HG03280 (cell line): ENCODE data around the gene TNFRSF25.
"Not testable (repeated sequence)": the region's sequence is repeated elsewhere in the genome, so short reads cannot be mapped to it uniquely, and the experiment has no call there.

Experiments
- ATAC-seq: cut with Tn5 transposase; IDR thresholded peaks from one replicate; pipeline ENCODE4 v1.9.1; 2021; ENCODE audit warnings: mild to moderate bottlenecking, moderate library complexity; ENCODE audit not compliant: unreplicated experiment

TNFRSF25 gene

GRCh38 chr1:6470132-6471085 lies 4.4 kb upstream of the TNFRSF25 start:
- no peak for ATAC-seq

- ATAC-seq: no peak
Observed at GRCh38 chr1:6468729-6469461, 2.9 kb upstream of the TNFRSF25 start.

- ATAC-seq: no peak
Observed at GRCh38 chr1:6467744-6468688, 2.0 kb upstream of the TNFRSF25 start.

DNA sequence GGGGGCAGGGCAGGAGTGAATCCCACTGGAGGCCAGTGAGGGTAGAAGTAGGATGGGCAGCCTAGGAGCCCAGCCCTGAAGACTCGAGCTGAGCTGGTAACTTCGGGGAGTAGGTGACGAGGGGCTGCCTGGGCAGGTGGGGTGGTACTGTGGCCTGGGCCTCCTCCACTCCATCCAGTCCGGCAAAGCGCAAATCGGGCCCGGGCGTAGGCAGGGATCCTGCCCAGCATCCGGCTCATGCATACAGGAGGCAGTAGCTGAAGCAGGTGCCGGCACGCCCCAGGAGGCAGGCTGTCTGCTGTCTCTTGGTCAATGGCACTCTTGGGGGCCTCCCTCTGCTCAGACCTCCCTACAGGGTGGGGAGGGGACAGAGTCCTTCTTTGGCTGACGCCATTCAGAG lies 1.3 kb upstream of the TNFRSF25 start:
- ATAC-seq: no peak

DNA sequence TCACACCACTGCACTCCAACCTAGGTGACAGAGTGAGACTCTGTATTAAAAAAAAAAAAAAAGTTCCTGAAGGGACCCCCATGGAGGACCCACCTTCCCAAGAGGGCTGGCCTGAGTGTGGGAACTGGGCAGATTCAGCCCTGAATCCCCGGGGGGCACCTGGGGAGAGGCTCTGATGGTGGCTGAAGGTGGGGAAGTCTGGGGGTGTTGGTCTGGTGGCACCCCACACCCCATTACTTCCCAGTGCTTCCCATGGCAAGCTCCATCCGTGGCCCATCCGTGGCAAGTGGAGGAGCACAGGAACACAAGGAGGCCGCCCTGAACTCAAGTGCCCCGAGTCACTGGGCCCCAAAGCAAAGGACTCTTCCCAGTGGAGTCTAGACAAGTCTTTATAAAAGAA lies 778 bp upstream of the TNFRSF25 start:
- no peak for ATAC-seq

GRCh38 chr1:6465461-6466005 lies 440 bp downstream of the TNFRSF25 start:
- no peak for ATAC-seq

- no peak for ATAC-seq
Observed at GRCh38 chr1:6464915-6465314, 1.1 kb downstream of the TNFRSF25 start.

DNA sequence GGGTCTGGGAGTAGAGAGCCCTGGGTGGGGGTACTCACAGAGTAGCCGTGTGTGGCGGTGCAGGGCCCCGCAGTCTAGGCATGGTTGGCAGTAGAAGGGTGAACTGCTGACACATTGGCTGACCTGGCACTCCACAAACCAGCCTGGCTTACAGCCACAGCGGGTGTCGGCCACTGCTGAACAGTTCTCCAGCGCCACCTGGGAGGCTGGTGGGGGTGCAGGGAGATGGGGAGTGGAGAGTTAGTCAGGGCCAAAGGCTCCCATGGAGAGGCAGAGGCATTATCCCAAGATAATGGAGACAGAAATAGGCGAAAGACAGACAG lies 1.5 kb downstream of the TNFRSF25 start:
- ATAC-seq: no peak

GRCh38 chr1:6463120-6463412 lies 2.9 kb downstream of the TNFRSF25 start:
- ATAC-seq: no peak

GRCh38 chr1:6462412-6463119 lies 3.4 kb downstream of the TNFRSF25 start:
- no peak for ATAC-seq

DNA sequence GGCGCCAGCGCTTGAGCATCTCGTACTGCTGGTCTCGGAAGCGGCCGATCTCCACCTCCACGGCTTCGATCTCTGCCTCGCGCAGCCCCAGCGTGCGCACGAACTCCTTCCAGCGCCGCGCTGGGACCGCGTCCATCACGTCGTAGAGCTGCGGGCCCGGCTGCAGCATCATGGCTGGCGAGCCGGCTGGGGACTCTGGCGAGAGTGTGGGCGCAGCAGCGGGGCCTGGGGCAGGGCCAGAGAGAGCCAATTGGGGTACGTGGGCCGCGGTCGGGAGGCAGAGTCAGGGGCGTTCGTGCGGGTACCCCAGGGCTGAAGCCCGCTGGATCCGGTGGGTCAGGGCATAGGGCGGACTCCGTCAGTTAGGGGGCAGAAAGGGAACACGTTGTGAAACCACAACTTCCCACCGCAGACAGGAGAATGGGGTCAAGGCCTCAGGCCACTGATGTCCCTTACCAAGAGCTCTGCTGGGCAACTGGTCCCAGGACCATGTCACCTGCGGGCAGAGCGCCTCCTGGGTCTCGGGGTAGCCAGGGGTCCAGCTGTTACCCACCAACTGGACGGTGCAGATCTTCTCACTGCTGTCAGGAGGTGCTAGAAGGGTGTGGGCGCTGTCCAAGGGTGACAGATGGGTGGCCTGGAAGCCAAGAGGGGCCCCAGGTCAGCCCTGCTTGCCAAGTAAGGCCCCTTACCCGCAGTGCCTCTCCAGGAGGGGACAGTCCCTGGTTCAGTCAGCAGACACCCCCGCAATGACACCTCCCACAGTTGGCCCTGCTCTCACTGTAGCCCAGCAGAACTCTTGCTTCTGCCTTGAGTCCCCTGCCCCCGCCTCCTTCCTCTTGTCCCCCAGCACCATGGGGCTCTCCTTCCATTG lies 4.2 kb downstream of the TNFRSF25 start:
- no peak for ATAC-seq

DNA sequence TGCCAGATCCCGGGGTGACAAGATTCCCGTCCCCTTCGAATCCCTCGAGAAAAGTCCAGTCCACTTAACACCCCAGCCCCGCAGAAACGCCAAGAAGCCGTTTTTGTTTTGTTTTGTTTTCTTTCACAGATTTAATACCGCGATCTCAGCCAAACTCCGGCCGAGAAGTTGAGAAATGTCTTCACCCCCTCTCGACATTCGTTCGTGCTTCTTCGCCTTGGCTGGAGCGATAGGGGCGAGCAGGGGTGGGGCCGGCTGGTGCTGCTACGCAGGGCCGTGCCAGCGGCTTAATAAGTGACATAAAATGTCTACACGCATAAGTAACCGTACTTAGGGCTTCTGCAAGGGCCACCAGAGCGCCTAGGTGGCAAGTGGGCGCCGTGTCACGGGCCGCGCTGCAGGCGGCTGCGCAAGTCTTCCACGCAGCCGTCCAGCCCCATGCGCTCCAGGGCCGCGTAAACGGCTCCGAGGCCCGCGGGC lies 4.9 kb downstream of the TNFRSF25 start:
- no peak for ATAC-seq

GRCh38 chr1:6460301-6461050 lies 5.5 kb downstream of the TNFRSF25 start:
- no peak for ATAC-seq

DNA sequence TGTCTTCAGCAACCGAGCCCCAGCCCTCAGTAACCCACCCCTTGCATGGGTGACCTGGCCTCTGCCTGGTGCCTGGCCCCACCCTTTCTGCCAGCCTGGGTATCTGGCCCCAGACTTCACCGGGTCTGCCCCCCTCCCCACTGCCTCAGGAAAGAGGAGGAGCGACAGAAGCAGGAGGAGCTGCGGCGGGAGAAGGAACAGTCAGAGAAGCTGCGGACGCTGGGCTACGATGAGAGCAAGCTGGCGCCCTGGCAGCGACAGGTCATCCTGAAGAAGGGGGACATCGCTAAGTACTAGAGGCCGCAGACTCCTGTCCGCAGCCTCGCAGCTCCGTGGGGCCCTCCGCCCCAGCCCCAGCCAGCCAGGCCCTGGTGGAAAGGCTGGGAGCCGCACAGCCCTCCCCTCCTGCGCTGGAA lies 6.1 kb downstream of the TNFRSF25 start:
- ATAC-seq: no peak

DNA sequence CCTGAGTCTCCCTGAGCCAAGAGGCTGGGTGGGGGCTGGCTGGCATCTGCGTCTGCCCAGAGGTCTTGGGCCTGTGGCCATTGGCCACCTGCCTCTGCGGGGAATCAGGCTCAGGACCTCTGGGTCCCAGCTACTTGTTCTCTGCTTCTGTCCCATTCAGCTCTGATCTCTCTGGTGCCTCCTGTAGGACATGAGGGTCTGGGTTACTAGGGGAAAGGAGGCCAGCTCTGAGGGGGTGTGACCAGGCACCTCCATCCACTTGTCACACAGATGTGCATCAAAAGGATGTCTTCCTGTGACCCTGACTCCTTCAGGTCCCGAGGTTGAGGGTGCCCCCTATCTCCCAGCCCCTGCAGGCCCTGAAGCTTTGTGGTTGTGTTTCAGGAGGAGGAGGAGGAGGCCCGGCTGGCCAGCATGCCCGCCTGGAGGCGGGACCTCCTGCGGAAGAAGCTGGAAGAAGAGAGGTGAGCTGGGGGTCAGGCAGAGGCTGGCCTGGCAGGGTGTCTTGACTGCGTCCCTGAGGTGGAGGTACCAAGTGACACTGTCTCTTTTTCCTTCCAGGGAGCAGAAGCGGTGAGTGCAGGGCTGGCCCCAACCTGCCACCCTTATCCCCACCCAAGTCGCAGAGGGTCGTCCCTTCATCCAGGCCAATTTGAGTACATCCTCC lies 9.0 kb downstream of the TNFRSF25 start:
- no peak for ATAC-seq

GRCh38 chr1:6455752-6456520 lies 10.0 kb downstream of the TNFRSF25 start:
- not testable (repeated sequence) for ATAC-seq
